GM12878 (cell line): Measurements from ENCODE around the gene TEX22. TPM values are rescaled to one million over a fixed set of nuclear protein-coding genes. Genes with fewer than 3 reads are reported as not detected.

Experiments used
- ATAC-seq: fragments of 200-7000 bp; cut with Tn5 transposase; 3 replicates; pipeline ENCODE4 v1.9.1; 2020; ENCODE audit warnings: mild to moderate bottlenecking, moderate library complexity
- BruUV-seq: library from RNA; stranded (reverse); fragments of 400-500 nt; replicated peaks from 2 replicates; lab custom pipeline; 2021; lab: Mats Ljungman, UMichigan
- CTCF ChIA-PET: fragments of 300-600 bp; sonication (Branson Sonifier 250); formaldehyde crosslinking; extraction: SDS; loops from one replicate; lab custom pipeline; 2021; ENCODE audit warnings: inconsistent platforms; lab: Yijun Ruan, JAX
- POLR2A ChIA-PET: fragments of 350-600 bp; formaldehyde crosslinking; extraction: SDS; loops from one replicate; lab custom pipeline; 2021; ENCODE audit warnings: inconsistent platforms; lab: Charles Lee
- RAD21 ChIA-PET: fragments of 300-600 bp; sonication (Branson Sonifier 250); formaldehyde crosslinking; loops from one replicate; lab custom pipeline; 2023; ENCODE audit warnings: antibody characterized with exemption; ENCODE audit not compliant: unreplicated experiment; lab: Charles Lee
- SMC1A ChIA-PET: fragments of 300-600 bp; sonication (Branson Sonifier 250); formaldehyde crosslinking; loops from one replicate; lab custom pipeline; 2023; ENCODE audit not compliant: unreplicated experiment, uncharacterized antibody; lab: Charles Lee
- DNase-seq: peaks from one replicate; pipeline ENCODE4 v3.0.0-alpha.2; 2011; ENCODE audit warnings: low read depth, low spot score
- FAIRE-seq: peaks from 3 replicates; lab custom pipeline; 2011; peaks lifted over from hg19 to GRCh38; lab: Jason Lieb, UNC
- H2AFZ ChIP-seq: 2 replicates; pipeline ENCODE4 v1.6.0; 2011; ENCODE audit warnings: low read depth, low read length, control low read depth; ENCODE audit not compliant: control insufficient read depth
- H3K27ac ChIP-seq: 2 replicates; pipeline ENCODE4 v1.5.1; 2011; ENCODE audit warnings: control low read depth; ENCODE audit not compliant: control insufficient read depth, insufficient read depth
- H3K27me3 ChIP-seq, 2 experiments: replicated peaks in 1 of 2; 2 replicates each; pipeline versions ENCODE4 v1.6.0 to v1.6.1; 2011; ENCODE audit warnings: low read length in 1 of 2; ENCODE audit not compliant: control insufficient read depth in 2 of 2, insufficient read depth in 2 of 2
- H3K36me3 ChIP-seq, 2 experiments: 2 replicates each; pipeline ENCODE4 v1.5.1; 2011; ENCODE audit warnings: low read length in 1 of 2; ENCODE audit not compliant: control insufficient read depth in 2 of 2, insufficient read depth in 2 of 2
- H3K4me1 ChIP-seq: 2 replicates; pipeline ENCODE4 v1.6.1; 2011; ENCODE audit warnings: mild to moderate bottlenecking, low read length, moderate library complexity, mixed read lengths; ENCODE audit not compliant: control insufficient read depth, insufficient read depth
- H3K4me2 ChIP-seq: 2 replicates; pipeline ENCODE4 v1.6.0; 2011; ENCODE audit warnings: control low read depth; ENCODE audit not compliant: control insufficient read depth, insufficient read depth
- H3K4me3 ChIP-seq: fragments of 200-600 bp; sonication (generic); 2 replicates; pipeline ENCODE4 v1.5.1; 2016
- H3K79me2 ChIP-seq: 2 replicates; pipeline ENCODE4 v1.6.0; 2011; ENCODE audit warnings: low read length; ENCODE audit not compliant: control insufficient read depth, insufficient read depth
- H3K9ac ChIP-seq: 2 replicates; pipeline ENCODE4 v1.8.0; 2011; ENCODE audit warnings: low read length, control low read depth, mixed read lengths; ENCODE audit not compliant: control insufficient read depth, insufficient read depth
- H3K9me3 ChIP-seq: replicated peaks from 3 replicates; pipeline ENCODE4 v1.5.1; 2011; ENCODE audit warnings: mild to moderate bottlenecking, low read length; ENCODE audit not compliant: control insufficient read depth, insufficient read depth
- H4K20me1 ChIP-seq: 2 replicates; pipeline ENCODE4 v1.6.0; 2011; ENCODE audit not compliant: control insufficient read depth, insufficient read depth
- ATF3 ChIP-seq: IDR thresholded peaks from 2 replicates; pipeline ENCODE4 v1.6.1; 2011; ENCODE audit warnings: low read depth, mild to moderate bottlenecking, low read length, moderate library complexity, borderline replicate concordance; ENCODE audit errors: extremely low read depth
- BCL11A ChIP-seq: IDR thresholded peaks from 2 replicates; pipeline ENCODE4 v1.6.1; 2011; ENCODE audit warnings: low read depth, low read length
- HDAC2 ChIP-seq: fragments of 200-600 bp; sonication (generic); IDR thresholded peaks from 2 replicates; pipeline ENCODE4 v1.6.1; 2017
- HDGF ChIP-seq: fragments of 450-650 bp; IDR thresholded peaks from 2 replicates; pipeline ENCODE4 v1.6.1; 2016; ENCODE audit warnings: antibody characterized with exemption
- MEF2A ChIP-seq: IDR thresholded peaks from 2 replicates; pipeline ENCODE4 v1.6.1; 2011; ENCODE audit warnings: low read depth, mild to moderate bottlenecking, low read length, moderate library complexity; ENCODE audit not compliant: insufficient read depth
- POU2F2 ChIP-seq: IDR thresholded peaks from 3 replicates; pipeline ENCODE4 v1.6.1; 2011; ENCODE audit warnings: low read depth, mild to moderate bottlenecking, low read length, borderline replicate concordance
- SUZ12 ChIP-seq: fragments of 200-600 bp; sonication (generic); IDR thresholded peaks from one replicate; pipeline ENCODE4 v1.6.1; 2018; ENCODE audit warnings: antibody characterized with exemption, mild to moderate bottlenecking; ENCODE audit not compliant: unreplicated experiment
- TARDBP ChIP-seq: IDR thresholded peaks from 2 replicates; pipeline ENCODE4 v1.6.1; 2016; ENCODE audit warnings: borderline replicate concordance
- ZNF24 ChIP-seq: fragments of 450-650 bp; IDR thresholded peaks from 2 replicates; pipeline ENCODE4 v1.6.1; 2017; ENCODE audit warnings: antibody characterized with exemption, mild to moderate bottlenecking
- ZNF592 ChIP-seq: fragments of 450-650 bp; IDR thresholded peaks from 2 replicates; pipeline ENCODE4 v1.6.1; 2017; ENCODE audit warnings: mild to moderate bottlenecking, moderate library complexity
- WGBS: methylation state at CpG from one replicate; pipeline ENCODE4 v1.1.6; 2016; ENCODE audit warnings: low lambda C conversion rate; ENCODE audit not compliant: insufficient replicate concordance, insufficient coverage; ENCODE audit errors: missing lambda C conversion rate; 5-methylcytosine and 5-hydroxymethylcytosine counted together
- in situ Hi-C: fragments of 300-500 bp; cut with MboI; formaldehyde crosslinking; loops from 9 replicates; pipeline ENCODE4 v1.14.3; 2018; ENCODE audit warnings: mixed read lengths
- intact Hi-C: fragments of 100-400 bp; cut with micrococcal nuclease; formaldehyde crosslinking; loops from one replicate; pipeline ENCODE4 v1.14.2; 2022; ENCODE audit not compliant: unreplicated experiment
- polyA plus RNA-seq, 11 experiments: library from polyadenylated mRNA; depleted of rRNA in 4 of 11; unstranded in 6 of 11; stranded (reverse) in 5 of 11; fragments of >200 nt; fragmentation: Nextera tagmentation in 4 of 11; fragmentation: Illumina TruSeq in 1 of 11; extraction: Ambion mirVana in 4 of 11; extraction: Trizol in 1 of 11; gene quantifications; 1 replicate in 1 of 11; 2 replicates in 10 of 11; pipeline versions ENCODE4 v1.2.1 to v1.2.3, GENCODE V29; 2011 to 2016; ENCODE audit warnings: inconsistent platforms in 2 of 11, missing spikeins in 2 of 11, low read depth in 1 of 11
- total RNA-seq, 4 experiments: library from RNA; depleted of rRNA in 3 of 4; stranded (reverse); fragments of >200 nt in 3 of 4; fragmentation: Illumina TruSeq in 1 of 4; extraction: Trizol in 1 of 4; gene quantifications; 2 replicates each; pipeline versions ENCODE4 v1.2.1 to v1.2.3, GENCODE V29; 2013 to 2021

TEX22 gene
- total and polyA plus RNA-seq, 10 of the 15 experiments (the other 5 are each of a cell fraction or from before 2014, with no cell fraction given): 0.02 to 4.0 (median 0.63) TPM; not detected in 1

GRCh38 chr14:105440554-105440900, 42.2 kb downstream of the TEX22 start:
- SMC1A ChIA-PET: no interaction called here
- FAIRE-seq (no peak), DNase-seq (no peak), ATAC-seq (no peak)
- no peaks in the 10 kb centered on the region for H3K9me3 ChIP-seq
- H3K9ac ChIP-seq: no peak overlapping the region
- no peak overlapping the region for H3K27ac ChIP-seq
- POLR2A ChIA-PET: no interaction called here
- RAD21 ChIA-PET: no interaction called here
- no TSS peak for BruUV-seq
- intact Hi-C loops: no loop called here
- TF ChIP-seq TARDBP (no peak), POU2F2 (no peak), SUZ12 (no peak), ATF3 (no peak), MEF2A (no peak), ZNF24 (no peak), HDGF (no peak)
- 96% methylated on average over 15 of the region's 15 CpGs for WGBS
- no peak overlapping the region for H2AFZ ChIP-seq
- CTCF ChIA-PET: no interaction called here
- peaks cover 0 to 15% of the 10 kb centered on the region in 2 experiments; a peak in 3 of 4 replicates for H3K36me3 ChIP-seq
- H3K4me2 ChIP-seq: no peak overlapping the region
- H3K4me1 ChIP-seq: no peaks in the 10 kb centered on the region
- peaks cover 19% of the 10 kb centered on the region for H3K79me2 ChIP-seq
- no peaks in the 10 kb centered on the region for H3K27me3 ChIP-seq
- H4K20me1 ChIP-seq: no peaks in the 10 kb centered on the region
- in situ Hi-C loops: no loop called here
- H3K4me3 ChIP-seq: no peak overlapping the region

GRCh38 chr14:105440992-105441391, 42.7 kb downstream of the TEX22 start:
- intact Hi-C loops (no loop called here), in situ Hi-C loops (no loop called here)
- Histone ChIP-seq H3K4me2 (no peak overlapping the region), H4K20me1 (no peaks in the 10 kb centered on the region), H3K79me2 (peaks cover 16% of the 10 kb centered on the region), H2AFZ (no peak overlapping the region), H3K4me3 (no peak overlapping the region), H3K4me1 (no peaks in the 10 kb centered on the region), H3K36me3 (peaks cover 0 to 15% of the 10 kb centered on the region in 2 experiments; a peak in 3 of 4 replicates), H3K9me3 (no peaks in the 10 kb centered on the region), H3K27ac (no peak overlapping the region), H3K9ac (no peak overlapping the region), H3K27me3 (no peaks in the 10 kb centered on the region)
- DNase-seq (no peak), ATAC-seq (no peak), FAIRE-seq (no peak)
- ChIA-PET SMC1A (no interaction called here), RAD21 (no interaction called here), POLR2A (no interaction called here), CTCF (no interaction called here)
- TF ChIP-seq ZNF592 (no peak), HDAC2 (no peak), BCL11A (no peak)
- WGBS: 98% methylated on average over 9 of the region's 9 CpGs
- BruUV-seq: no TSS peak
